Naive thymus-derived CD4-positive, alpha-beta T cell (primary cell): Measurements from ENCODE around the gene CACNG1. TPM values are rescaled to one million over a fixed set of nuclear protein-coding genes. Genes with fewer than 3 reads are reported as not detected.

ENCODE experiments used
- ATAC-seq: fragments of 150-1000 bp; cut with Tn5 transposase; 2 replicates; pipeline ENCODE4 v1.10.0; 2021; ENCODE audit warnings: mild to moderate bottlenecking, moderate library complexity
- CTCF ChIA-PET: fragments of 350-600 bp; sonication (Branson Sonifier 250); formaldehyde crosslinking; loops from one replicate; lab custom pipeline; 2021; ENCODE audit warnings: antibody characterized with exemption; lab: Charles Lee
- POLR2A ChIA-PET: fragments of 350-600 bp; sonication (Branson Sonifier 250); formaldehyde crosslinking; loops from one replicate; lab custom pipeline; 2021; ENCODE audit warnings: antibody characterized with exemption, inconsistent platforms; lab: Charles Lee
- DNase-seq, 9 donors: peaks; one replicate each; pipeline versions ENCODE4 v3.0.0 to v3.0.0-alpha.2; 2020 to 2022; ENCODE audit warnings: mixed read lengths in 1 of 9
- H3K27ac ChIP-seq: one replicate; pipeline ENCODE4 v1.7.0; 2013; ENCODE audit warnings: mild to moderate bottlenecking, low read depth, low read length, moderate library complexity
- H3K27me3 ChIP-seq, 2 donors: one replicate each; pipeline ENCODE4 v1.7.0; 2013; ENCODE audit warnings: low read length in 2 of 2, mild to moderate bottlenecking in 2 of 2, moderate library complexity in 2 of 2; ENCODE audit not compliant: control insufficient read depth in 2 of 2, insufficient read depth in 2 of 2
- H3K36me3 ChIP-seq, 3 experiments: 1 replicate in 2 of 3; 2 replicates in 1 of 3; pipeline ENCODE4 v1.7.0; 2013; ENCODE audit warnings: low read length in 3 of 3, mild to moderate bottlenecking in 3 of 3, moderate library complexity in 1 of 3; ENCODE audit not compliant: insufficient read depth in 3 of 3, control insufficient read depth in 2 of 3
- H3K4me1 ChIP-seq, 2 donors: one replicate each; pipeline ENCODE4 v1.7.0; 2013; ENCODE audit warnings: low read length in 2 of 2, mild to moderate bottlenecking in 2 of 2, moderate library complexity in 1 of 2; ENCODE audit not compliant: control insufficient read depth in 2 of 2, insufficient read depth in 2 of 2
- H3K4me3 ChIP-seq: 2 replicates; pipeline ENCODE4 v1.7.0; 2013; ENCODE audit warnings: mild to moderate bottlenecking, low read length
- H3K9me3 ChIP-seq, 3 experiments: 1 replicate in 2 of 3; 2 replicates in 1 of 3; pipeline ENCODE4 v1.7.0; 2013; ENCODE audit warnings: low read length in 3 of 3; ENCODE audit not compliant: control insufficient read depth in 2 of 3
- H3K27ac Mint-ChIP-seq, 9 donors: one replicate each; pipeline ENCODE4 v1.8.0; 2020 to 2022; ENCODE audit warnings: mixed read lengths in 9 of 9, mild to moderate bottlenecking in 8 of 9, moderate library complexity in 5 of 9, inconsistent platforms in 2 of 9
- H3K27me3 Mint-ChIP-seq, 5 donors: one replicate each; pipeline ENCODE4 v1.8.0; 2021 to 2022; ENCODE audit warnings: mixed read lengths in 5 of 5, mild to moderate bottlenecking in 1 of 5
- H3K36me3 Mint-ChIP-seq, 5 donors: one replicate each; pipeline ENCODE4 v1.8.0; 2020 to 2022; ENCODE audit warnings: mixed read lengths in 5 of 5, mild to moderate bottlenecking in 3 of 5, inconsistent platforms in 1 of 5
- H3K4me1 Mint-ChIP-seq, 7 donors: one replicate each; pipeline ENCODE4 v1.8.0; 2020 to 2022; ENCODE audit warnings: mixed read lengths in 7 of 7, mild to moderate bottlenecking in 3 of 7, inconsistent platforms in 1 of 7
- H3K4me3 Mint-ChIP-seq, 10 donors: one replicate each; pipeline ENCODE4 v1.8.0; 2020 to 2022; ENCODE audit warnings: mild to moderate bottlenecking in 10 of 10, mixed read lengths in 10 of 10, moderate library complexity in 6 of 10, inconsistent platforms in 2 of 10
- H3K9me3 Mint-ChIP-seq, 11 donors: one replicate each; pipeline ENCODE4 v1.8.0; 2020 to 2022; ENCODE audit warnings: mixed read lengths in 11 of 11, mild to moderate bottlenecking in 4 of 11, inconsistent platforms in 1 of 11, moderate library complexity in 1 of 11
- intact Hi-C, 2 donors: fragments of 100-400 bp; cut with micrococcal nuclease; formaldehyde crosslinking; loops; one replicate each; pipeline ENCODE4 v1.15.1; 2023
- polyA plus RNA-seq, 2 donors: library from polyadenylated mRNA; unstranded; fragments of 300-500 nt; fragmentation: Illumina TruSeq; gene quantifications; one replicate each; pipeline ENCODE4 v1.2.3, GENCODE V29; 2021
- total RNA-seq, 6 experiments: library from RNA in 5 of 6; stranded (reverse) in 5 of 6; gene quantifications; 1 replicate in 5 of 6; 2 replicates in 1 of 6; pipeline ENCODE4 v1.2.3 and lab custom pipeline; 2021 to 2026

CACNG1 gene
- total and polyA plus RNA-seq, 7 experiments from 2014 or later, result not detected

DNA sequence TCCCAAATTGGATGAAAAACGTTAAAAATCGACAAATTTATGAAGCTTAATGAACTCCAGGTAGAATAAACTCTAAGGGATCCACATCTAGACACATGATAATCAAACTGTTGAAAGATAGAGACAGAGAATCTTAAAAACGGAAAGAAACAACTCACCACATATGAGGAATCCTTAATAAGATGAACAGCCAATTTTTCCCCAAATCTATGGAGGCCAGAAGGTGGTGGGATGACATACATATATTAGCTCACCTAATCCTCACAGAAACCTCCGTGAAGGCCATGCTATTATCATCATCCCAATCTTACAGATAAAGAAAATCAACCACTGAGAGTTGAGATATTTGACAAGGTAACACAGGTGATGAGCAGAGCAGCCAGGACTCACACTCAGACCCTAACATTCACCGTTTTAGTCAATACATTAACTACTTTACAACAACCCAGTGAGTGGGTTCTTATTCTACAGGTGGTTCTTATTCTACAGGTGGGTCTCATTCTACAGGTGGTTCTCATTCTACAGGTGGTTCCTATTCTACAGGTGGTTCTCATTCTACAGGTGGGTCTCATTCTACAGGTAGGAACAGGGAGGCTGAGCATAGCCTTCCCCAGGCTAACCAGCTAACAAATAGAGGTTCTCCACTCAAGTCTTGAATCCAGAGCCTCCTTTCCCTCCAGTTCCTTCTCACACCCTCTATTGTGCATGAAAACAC, 4.8 kb downstream of the CACNG1 start:
- Mint-ChIP-seq H3K36me3 (peaks cover 0 to 11% (median 4%) of the 10 kb centered on the region in 5 donors), H3K4me1 (no peaks in the 10 kb centered on the region), H3K27me3 (peaks cover 0 to 2% (median 0%) of the 10 kb centered on the region in 5 donors), H3K4me3 (no peak overlapping the region), H3K9me3 (peaks cover 6 to 31% (median 19%) of the 10 kb centered on the region in 11 donors), H3K27ac (no peak overlapping the region)
- Histone ChIP-seq H3K9me3 (peaks cover 4 to 13% (median 9%) of the 10 kb centered on the region in 3 experiments), H3K4me3 (no peak overlapping the region), H3K36me3 (no peaks in the 10 kb centered on the region), H3K27me3 (no peaks in the 10 kb centered on the region), H3K27ac (no peak overlapping the region), H3K4me1 (no peaks in the 10 kb centered on the region)
- ChIA-PET POLR2A (no interaction called here), CTCF (no interaction called here)
- ATAC-seq, result no peak
- intact Hi-C loops, result no loop called here
- no peak for DNase-seq

DNA sequence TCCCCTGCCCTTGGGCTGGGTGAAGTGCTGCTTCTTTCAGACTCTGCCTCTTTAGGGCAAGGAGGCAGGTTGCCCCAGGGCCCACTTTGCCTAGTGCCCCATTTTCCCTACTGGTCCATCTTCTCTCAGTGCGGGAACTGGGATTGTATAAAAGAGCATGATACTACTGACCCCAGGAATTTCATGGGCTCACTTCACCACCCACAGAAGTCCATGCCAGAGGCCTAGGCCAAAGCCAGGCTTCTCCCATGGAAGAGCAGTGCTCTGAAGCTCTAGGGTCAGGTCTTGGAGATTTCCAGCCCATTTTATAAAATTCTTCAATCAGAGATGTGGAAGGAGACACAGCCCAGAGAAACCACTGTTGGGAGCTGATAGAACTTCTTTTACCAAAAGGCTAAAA, 5.7 kb downstream of the CACNG1 start:
- Mint-ChIP-seq H3K27ac (no peak overlapping the region), H3K9me3 (peaks cover 6 to 31% (median 19%) of the 10 kb centered on the region in 11 donors), H3K4me3 (no peak overlapping the region), H3K4me1 (no peaks in the 10 kb centered on the region), H3K27me3 (peaks cover 0 to 2% (median 0%) of the 10 kb centered on the region in 5 donors), H3K36me3 (peaks cover 2 to 11% (median 4%) of the 10 kb centered on the region in 5 donors)
- ATAC-seq, result no peak
- no peak for DNase-seq
- Histone ChIP-seq H3K27ac (no peak overlapping the region), H3K4me1 (no peaks in the 10 kb centered on the region), H3K36me3 (no peaks in the 10 kb centered on the region), H3K27me3 (no peaks in the 10 kb centered on the region), H3K9me3 (peaks cover 4 to 13% (median 9%) of the 10 kb centered on the region in 3 experiments), H3K4me3 (no peak overlapping the region)
- intact Hi-C loops, result no loop called here
- CTCF ChIA-PET, result no interaction called here
- POLR2A ChIA-PET, result no interaction called here

DNA sequence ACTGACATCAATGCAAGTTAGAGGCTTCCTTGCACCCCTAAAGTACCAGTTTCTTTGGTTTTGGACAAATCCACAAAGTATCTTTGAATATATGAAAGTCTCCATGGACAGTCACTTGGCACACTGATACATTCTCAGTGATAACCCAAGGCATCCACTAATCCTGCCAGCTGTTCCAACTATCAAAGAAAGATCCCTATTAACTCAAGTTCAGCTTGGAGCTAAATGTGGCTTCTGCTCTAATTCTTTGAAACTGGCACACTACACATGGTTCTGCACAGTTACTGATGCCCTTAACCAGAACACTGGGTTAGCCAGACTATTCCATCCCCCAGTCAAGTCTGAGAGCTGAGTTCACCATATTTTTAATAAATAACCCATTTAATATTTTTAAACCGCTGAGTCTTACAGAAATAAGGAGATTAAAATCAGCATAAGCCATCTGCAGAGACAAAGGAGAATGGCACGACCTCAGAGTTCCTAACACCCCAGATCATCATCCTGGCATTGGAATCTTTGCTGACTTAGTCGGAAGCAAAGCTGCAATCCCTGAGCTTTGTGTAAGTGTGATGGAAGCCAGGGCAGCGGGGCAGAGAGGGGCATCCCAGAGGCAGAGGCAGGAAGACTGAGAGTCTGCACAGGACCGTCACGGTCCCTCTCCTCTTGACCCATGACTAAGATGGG, 6.3 kb downstream of the CACNG1 start:
- Mint-ChIP-seq H3K36me3 (peaks cover 2 to 11% (median 4%) of the 10 kb centered on the region in 5 donors), H3K4me1 (no peaks in the 10 kb centered on the region), H3K27ac (no peak overlapping the region), H3K27me3 (peaks cover 0 to 2% (median 0%) of the 10 kb centered on the region in 5 donors), H3K9me3 (peaks cover 6 to 31% (median 19%) of the 10 kb centered on the region in 11 donors), H3K4me3 (no peak overlapping the region)
- H3K36me3 ChIP-seq, result no peaks in the 10 kb centered on the region
- CTCF ChIA-PET, result no interaction called here
- no peak overlapping the region for H3K27ac ChIP-seq
- DNase-seq (no peak), ATAC-seq (no peak)
- H3K9me3 ChIP-seq, result peaks cover 4 to 13% (median 9%) of the 10 kb centered on the region in 3 experiments
- no peaks in the 10 kb centered on the region for H3K4me1 ChIP-seq
- no peak overlapping the region for H3K4me3 ChIP-seq
- no peaks in the 10 kb centered on the region for H3K27me3 ChIP-seq
- POLR2A ChIA-PET, result no interaction called here
- intact Hi-C loops, result no loop called here

DNA sequence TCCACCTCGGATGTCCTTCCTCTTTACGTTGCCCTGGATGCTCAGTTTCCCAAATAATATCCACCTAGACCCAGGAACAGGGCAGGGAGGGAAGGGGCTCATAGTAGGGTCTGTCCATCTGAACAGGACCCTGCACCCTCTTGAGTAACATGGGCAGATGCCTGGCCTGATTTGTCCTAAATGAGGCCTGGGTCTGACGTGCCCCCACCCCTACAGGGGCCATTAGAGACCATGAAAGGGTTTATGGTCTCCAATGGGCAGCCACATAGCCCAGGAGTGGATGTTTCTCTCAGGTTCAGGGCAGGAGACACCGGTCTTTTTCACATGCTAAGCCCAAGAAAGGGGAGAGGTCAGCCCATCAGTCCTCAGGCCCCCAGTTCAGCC, 6.8 kb downstream of the CACNG1 start:
- POLR2A ChIA-PET, result no interaction called here
- H3K4me1 Mint-ChIP-seq, result no peaks in the 10 kb centered on the region

DNA sequence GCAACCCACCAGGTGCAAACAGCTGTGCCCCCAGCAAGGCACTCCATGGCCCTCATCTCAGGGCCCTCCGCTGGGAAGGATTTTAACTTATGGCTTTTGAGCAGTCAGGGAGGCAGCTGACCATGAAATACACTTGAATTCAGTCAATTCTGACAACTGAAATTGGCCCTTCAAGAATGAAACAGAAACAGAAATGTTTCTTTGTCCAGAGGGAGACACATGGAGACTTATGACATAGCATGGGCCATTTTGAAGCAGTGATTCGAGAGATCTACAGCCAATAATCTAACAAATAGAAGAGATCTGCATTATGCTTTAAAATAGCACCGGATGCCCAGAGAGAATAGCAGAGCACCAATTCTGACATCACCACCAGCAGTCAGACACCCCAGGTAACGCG, 7.5 kb downstream of the CACNG1 start:
- DNase-seq (no peak), ATAC-seq (no peak)
- Histone ChIP-seq H3K36me3 (no peaks in the 10 kb centered on the region), H3K4me3 (no peak overlapping the region), H3K9me3 (peaks cover 4 to 13% (median 9%) of the 10 kb centered on the region in 3 experiments), H3K4me1 (no peaks in the 10 kb centered on the region), H3K27me3 (no peaks in the 10 kb centered on the region), H3K27ac (no peak overlapping the region)
- CTCF ChIA-PET, result no interaction called here
- Mint-ChIP-seq H3K4me3 (no peak overlapping the region), H3K9me3 (peaks cover 6 to 29% (median 18%) of the 10 kb centered on the region in 11 donors), H3K36me3 (peaks cover 2 to 11% (median 4%) of the 10 kb centered on the region in 5 donors), H3K27me3 (no peaks in the 10 kb centered on the region), H3K27ac (no peak overlapping the region), H3K4me1 (no peaks in the 10 kb centered on the region)
- intact Hi-C loops, result no loop called here
- POLR2A ChIA-PET, result no interaction called here

More for the DNA sequence above, 6.8 kb downstream of the CACNG1 start:
- H3K27me3 ChIP-seq, result no peaks in the 10 kb centered on the region
- CTCF ChIA-PET, result no interaction called here
- no peaks in the 10 kb centered on the region for H3K4me1 ChIP-seq
- intact Hi-C loops, result no loop called here
- DNase-seq, result no peak
- ATAC-seq, result no peak
- peaks cover 4 to 13% (median 9%) of the 10 kb centered on the region in 3 experiments for H3K9me3 ChIP-seq
- Mint-ChIP-seq H3K27me3 (peaks cover 0 to 2% (median 0%) of the 10 kb centered on the region in 5 donors), H3K4me3 (no peak overlapping the region), H3K36me3 (peaks cover 2 to 11% (median 4%) of the 10 kb centered on the region in 5 donors), H3K9me3 (peaks cover 6 to 31% (median 19%) of the 10 kb centered on the region in 11 donors), H3K27ac (no peak overlapping the region)
- no peak overlapping the region for H3K27ac ChIP-seq
- H3K4me3 ChIP-seq, result no peak overlapping the region
- no peaks in the 10 kb centered on the region for H3K36me3 ChIP-seq

DNA sequence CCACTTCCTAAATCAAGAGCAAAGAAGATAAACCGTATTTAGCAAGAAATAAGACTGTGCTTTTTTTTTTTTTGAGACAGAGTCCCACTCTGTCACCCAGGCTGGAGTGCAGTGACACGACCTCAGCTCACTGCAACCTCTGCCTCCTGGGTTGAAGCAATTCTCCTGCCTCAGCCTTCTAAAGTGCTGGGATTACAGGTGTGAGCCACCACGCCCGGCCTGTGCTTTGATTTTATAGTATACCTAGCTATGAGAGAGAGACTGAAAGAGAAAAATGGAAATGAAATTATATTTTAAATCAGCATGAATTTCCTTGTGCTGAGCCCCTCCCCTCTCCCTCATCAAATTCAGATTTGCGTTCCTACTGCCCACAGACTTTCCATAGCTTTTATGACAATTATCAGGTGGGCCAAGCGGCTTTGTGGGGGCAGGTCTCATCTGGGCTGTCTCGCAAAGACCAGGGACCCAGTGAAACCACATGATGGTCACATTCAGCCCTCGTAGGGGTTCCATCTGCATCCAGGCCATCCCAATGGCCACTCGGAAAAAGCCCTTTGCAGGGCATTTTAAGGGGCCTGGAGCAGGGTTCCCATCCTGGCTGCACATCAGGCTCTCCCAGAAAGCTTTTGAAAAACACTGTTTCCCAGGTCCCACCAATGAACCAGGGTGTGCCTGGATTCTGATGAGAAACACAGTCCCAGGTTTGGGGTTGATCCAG, 8.5 kb downstream of the CACNG1 start:
- Histone ChIP-seq H3K36me3 (no peaks in the 10 kb centered on the region), H3K4me3 (no peak overlapping the region), H3K4me1 (no peaks in the 10 kb centered on the region), H3K27ac (no peak overlapping the region), H3K9me3 (peaks cover 4 to 9% (median 9%) of the 10 kb centered on the region in 3 experiments), H3K27me3 (no peaks in the 10 kb centered on the region)
- POLR2A ChIA-PET, result no interaction called here
- H3K27me3 Mint-ChIP-seq, result no peaks in the 10 kb centered on the region
- no peak overlapping the region for H3K27ac Mint-ChIP-seq
- CTCF ChIA-PET, result no interaction called here
- intact Hi-C loops, result no loop called here
- no peak overlapping the region for H3K4me3 Mint-ChIP-seq
- H3K4me1 Mint-ChIP-seq, result no peaks in the 10 kb centered on the region
- ATAC-seq (no peak), DNase-seq (no peak)
- peaks cover 3 to 19% (median 13%) of the 10 kb centered on the region in 11 donors for H3K9me3 Mint-ChIP-seq
- H3K36me3 Mint-ChIP-seq, result peaks cover under 1 to 6% (median 4%) of the 10 kb centered on the region in 5 donors
